Left colon (tissue), 2 donors: ENCODE data around the gene UBE2K. TPM values are rescaled to one million over a fixed set of nuclear protein-coding genes. Genes with fewer than 3 reads are reported as not detected.
"Not testable (repeated sequence)": the region's sequence is repeated elsewhere in the genome, so short reads cannot be mapped to it uniquely, and the experiment has no call there.

Experiments used
- ATAC-seq: fragments of 200-7000 bp; cut with Tn5 transposase; one replicate; pipeline ENCODE4 v1.9.1; 2020; ENCODE audit warnings: mild to moderate bottlenecking, moderate library complexity
- DNase-seq, 2 donors: peaks; one replicate each; pipeline ENCODE4 v3.0.0-alpha.2; 2020
- intact Hi-C, 2 donors: fragments of 100-400 bp; cut with DNase I in 1 of 2; cut with micrococcal nuclease in 1 of 2; formaldehyde crosslinking; loops; one replicate each; pipeline versions ENCODE4 v1.11.2 to v1.14.0; 2022; cut with DNase I, micrococcal nuclease
- total RNA-seq, 2 donors: library from RNA; stranded (reverse); fragmentation: NEBNext Ultra II Directional; extraction: Animal tissue kit (Norgen Biotek cat#: 25700); gene quantifications; one replicate each; pipeline ENCODE4 v1.2.1, GENCODE V29; 2021
- donor health status: DM: no; HTN: no; CAD: no.
- donor health status: DM: yes; HTN: yes; CAD: no.

Gene UBE2K
- total RNA-seq, 2 donors from 2014 or later: 83.5 to 92.1 TPM

DNA sequence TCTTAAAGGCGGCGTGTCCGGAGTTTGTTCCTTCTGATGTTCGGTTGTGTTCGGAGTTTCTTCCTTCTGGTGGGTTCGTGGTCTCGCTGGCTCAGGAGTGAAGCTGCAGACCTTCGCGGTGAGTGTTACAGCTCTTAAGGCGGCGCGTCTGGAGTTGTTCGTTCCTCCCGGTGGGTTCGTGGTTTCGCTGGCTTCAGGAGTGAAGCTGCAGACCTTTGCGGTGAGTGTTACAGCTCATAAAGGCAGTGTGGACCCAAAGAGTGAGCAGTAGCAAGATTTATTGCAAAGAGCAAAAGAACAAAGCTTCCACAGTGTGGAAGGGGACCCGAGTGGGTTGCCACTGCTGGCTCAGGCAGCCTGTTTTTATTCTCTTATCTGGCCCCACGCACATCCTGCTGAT lies 19.8 kb downstream of the UBE2K start:
- DNase-seq, ATAC-seq, intact Hi-C loops: not testable (repeated sequence)

DNA sequence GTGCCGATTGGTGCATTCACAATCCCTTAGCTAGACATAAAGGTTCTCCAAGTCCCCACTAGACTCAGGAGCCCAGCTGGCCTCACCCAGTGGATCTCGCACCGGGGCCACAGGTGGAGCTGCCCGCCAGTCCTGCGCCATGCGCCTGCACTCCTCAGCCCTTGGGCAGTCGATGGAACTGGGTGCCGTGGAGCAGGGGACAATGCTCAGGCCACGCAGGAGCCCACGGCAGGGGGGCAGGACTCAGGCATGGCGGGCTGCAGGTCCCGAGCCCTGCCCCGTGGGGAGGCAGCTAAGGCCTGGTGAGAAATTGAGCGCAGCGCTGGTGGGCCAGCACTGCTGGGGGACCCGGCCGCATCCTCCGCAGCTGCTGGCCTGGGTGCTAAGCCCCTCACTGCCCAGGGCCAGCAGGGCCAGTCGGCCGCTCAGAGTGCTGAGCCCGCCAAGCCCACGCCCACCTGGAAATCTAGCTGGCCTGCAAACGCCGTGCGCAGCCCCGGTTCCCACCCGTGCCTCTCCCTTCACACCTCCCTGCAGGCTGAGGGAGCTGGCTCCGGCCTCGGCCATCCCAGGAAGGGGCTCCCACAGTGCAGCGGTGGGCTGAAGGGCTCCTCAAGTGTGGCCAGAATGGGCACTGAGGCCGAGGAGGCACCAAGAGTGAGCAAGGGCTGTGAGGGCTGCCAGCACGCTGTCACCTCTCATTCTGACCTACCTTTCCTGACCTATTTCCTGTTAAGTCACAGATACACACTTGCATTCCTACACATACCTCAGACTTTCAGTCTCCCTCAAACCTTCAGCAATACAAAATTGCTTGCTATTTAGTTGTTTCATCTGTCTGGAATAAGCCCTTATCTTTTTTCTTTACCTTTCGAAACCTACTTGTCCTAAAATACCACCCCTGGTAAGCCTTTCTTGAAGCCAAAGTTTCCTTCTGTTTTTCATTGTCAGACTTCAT lies 20.7 kb downstream of the UBE2K start:
- ATAC-seq (no peak), DNase-seq (no peak)
- intact Hi-C loops: no loop called here

DNA sequence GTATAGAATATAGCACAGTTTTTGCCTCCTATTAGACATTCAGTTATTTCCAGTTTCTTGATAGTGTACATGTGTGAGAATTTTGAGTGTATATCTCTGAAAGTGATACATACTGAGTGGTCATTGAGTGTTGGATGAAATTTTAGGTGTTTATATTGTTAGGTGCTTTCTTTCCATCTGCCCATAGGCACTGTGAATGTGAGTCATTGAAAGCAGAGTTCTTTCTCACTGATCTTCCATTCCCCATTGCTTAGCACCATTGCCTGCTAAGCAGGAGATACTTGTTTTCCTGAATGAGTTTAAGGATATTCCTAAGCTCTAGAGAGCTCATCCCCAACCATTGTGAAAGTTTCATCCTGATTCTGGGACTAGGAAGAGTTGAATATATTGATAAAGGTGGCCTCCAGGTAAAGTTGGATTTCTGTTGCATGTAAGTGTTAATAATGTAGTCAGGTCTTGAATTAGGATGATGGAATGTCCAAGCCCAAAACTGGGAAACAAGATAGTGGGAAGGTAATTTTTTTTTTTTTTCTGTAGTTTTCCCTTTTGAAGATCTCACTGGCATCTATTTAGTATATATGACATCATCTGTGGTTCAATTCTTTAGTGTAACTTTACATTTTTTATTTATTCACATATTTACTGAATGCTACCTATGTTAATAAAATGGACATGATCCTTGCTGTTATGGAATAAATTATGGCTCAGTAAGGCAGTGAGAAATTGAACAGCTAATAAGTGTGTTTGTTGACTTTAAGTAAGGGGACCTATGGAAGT lies 22.1 kb downstream of the UBE2K start:
- DNase-seq: no peak
- ATAC-seq: no peak
- intact Hi-C loops: no loop called here

DNA sequence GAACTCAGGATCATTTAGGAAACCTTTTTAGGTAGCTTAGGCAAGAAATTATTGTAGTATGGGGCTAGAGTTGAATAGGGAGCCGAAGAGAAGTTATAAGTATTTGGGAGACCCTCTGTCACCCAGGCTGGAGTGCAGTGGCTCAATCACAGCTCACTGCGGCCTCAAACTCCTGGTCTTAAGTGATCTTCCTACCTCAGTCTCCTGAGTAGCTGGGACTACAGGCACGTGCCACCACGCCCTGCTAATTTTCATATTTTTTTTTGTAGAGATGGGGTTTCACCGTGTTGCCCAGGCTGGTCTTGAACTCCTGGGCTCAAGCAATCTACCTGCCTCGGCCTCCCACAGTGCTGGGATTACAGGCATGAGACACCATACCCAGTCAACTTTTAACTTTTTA lies 23.3 kb downstream of the UBE2K start:
- DNase-seq, intact Hi-C loops, ATAC-seq: not testable (repeated sequence)

DNA sequence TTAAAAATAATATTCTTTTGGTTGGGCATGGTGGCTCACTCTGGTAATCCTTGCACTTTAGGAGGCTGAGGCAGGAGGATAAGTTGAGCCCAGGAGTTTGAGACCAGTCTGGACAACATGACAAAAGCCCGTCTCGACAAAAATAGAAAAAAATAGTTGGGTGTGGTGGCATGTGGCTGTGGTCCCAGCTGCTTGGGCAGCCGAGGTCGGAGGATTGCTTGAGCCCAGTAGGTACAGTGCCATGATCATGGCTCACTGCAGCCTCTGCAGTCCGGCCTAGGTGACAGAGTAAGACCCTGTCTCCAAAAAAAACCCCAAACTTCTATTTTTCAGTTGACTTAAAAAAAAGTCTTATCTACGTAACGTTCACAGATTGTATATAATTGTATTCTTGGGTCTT lies 23.9 kb downstream of the UBE2K start:
- intact Hi-C loops: no loop called here
- no peak for ATAC-seq
- DNase-seq: no peak

DNA sequence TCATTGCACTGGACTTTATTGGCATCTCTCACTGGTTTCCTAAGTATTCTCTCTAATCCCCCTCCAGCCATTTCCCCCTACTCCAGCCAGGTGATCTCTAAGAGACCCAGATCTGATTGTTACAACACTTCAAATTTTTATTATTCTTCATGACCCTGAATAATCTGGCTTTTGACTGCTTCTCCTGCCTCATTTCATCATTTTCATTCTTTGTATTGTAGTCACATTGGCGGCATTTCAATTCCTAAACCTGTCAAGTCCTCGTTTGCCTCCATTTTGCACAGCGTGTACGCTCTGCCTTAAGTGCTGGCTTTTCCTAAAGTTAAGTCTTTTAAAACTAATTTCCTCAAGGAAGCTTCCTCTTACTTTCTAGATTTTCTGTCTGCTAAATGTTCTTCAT lies 31.6 kb downstream of the UBE2K start:
- intact Hi-C loops: no loop called here
- ATAC-seq (no peak), DNase-seq (no peak)

DNA sequence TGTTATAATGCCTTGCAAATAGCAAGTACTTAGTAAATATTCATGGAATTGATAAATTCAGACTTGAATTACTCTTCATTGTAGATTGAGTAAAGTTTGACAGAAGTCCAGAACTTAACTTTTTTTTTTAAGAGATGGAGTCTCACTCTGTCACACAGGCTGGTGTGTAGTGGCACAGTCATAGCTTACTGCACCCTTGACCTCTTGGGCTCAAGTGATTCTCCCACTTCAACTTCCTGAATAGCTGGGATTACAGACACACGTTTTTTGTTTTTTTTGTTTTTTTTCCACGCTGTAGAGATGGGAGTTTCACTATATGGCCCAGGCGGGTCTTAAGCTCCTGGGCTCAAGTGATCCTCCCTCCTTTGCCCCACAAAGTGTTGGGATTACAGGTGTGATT lies 32.1 kb downstream of the UBE2K start:
- intact Hi-C loops: no loop called here
- DNase-seq (no peak), ATAC-seq (peak; percentile 34)

DNA sequence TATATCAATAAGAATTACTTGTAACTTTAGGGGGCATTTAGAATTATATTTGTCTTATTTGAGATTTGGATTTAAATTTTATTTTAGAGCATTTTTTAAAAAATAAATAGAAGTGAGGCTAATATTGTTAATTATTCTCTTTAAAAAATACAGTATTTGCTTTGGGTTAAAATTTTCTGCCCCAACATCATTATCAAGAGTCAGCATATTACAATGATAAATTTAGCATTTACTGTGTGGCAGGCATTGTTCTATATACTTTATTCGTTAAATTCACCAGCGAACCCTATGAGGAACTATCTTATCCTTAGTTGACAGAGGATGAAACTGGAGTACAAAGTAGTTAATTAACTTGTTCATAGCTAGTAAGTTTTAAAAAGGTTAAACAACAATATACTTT lies 34.0 kb downstream of the UBE2K start:
- ATAC-seq: no peak
- intact Hi-C loops: no loop called here

DNA sequence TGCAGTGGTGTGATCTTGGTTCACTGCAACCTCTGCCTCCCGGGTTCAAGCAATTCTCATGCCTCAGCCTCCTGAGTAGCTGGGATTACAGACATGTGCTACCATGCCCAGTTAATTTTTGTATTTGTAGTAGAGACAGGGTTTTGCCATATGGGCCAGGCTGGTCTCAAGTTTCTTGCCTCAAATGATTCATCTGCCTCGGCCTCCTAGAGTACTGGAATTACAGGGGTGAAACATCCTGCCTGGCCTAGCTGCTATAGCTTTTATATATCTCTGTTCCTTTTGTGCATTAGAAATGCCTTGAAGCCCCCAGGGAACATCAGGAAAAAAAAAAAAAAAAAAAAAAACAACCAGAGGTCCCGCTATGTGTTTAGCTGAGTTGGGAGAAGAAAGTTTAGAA lies 34.8 kb downstream of the UBE2K start:
- DNase-seq (no peak), ATAC-seq (no peak)
- intact Hi-C loops: no loop called here

More for the DNA sequence above, 34.0 kb downstream of the UBE2K start:
- no peak for DNase-seq

DNA sequence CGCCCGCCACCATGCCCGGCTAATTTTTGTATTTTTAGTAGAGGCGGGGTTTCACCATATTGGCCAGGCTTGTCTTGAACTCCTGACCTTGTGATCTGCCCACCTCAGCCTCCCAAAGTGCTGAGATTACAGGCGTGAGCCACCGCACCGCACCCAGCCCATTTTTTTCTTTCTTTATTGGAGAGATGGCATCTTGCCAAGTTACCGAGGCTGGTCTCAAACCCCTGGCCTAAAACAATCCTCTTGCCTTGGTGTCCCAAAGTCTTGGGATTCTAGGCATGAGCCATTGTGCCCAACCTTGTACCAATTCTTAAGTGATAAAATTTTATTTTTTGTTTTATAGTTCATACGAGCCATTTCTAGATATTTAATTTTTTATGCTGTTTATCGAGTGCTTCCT lies 41.7 kb downstream of the UBE2K start:
- intact Hi-C loops, DNase-seq, ATAC-seq: not testable (repeated sequence)

DNA sequence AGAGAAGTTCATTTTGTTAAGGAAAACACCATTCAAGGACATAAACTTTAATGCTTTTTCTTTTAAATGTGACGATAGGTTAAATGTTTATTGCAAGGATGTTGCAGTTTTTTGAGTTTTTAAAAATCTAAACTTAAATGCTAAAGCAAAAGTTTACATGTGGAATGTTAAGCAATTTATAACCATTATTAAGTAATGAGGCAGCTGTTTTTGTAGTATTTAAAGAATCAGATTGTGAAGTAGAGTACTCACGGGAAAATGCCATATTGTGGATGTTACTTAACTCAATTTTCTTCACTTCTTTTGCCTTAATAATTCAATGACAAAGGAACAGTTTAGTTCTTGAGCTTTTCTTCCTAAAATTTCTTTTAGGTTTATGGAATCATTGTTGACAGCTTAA lies 43.5 kb downstream of the UBE2K start:
- DNase-seq (no peak), ATAC-seq (no peak)
- intact Hi-C loops: no loop called here

DNA sequence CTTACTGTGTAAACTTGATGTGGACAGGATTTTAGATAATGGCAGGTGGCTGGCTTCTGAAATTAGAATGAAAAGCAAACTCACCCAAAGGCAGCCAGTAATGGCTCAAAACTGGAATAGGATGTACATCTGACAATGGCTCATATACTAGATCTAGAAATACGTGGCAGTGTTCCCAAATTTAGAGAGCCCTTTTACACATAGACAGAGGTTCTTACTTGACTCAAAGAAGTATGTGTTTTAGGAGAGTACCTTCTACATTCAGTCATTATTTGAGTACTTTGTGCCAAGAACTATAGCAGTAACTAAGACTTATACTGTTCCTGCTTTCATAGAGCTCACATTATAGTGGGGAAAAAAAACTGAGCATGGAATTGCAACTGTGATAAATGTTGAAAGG lies 48.0 kb downstream of the UBE2K start:
- ATAC-seq: no peak
- no peak for DNase-seq
- intact Hi-C loops: no loop called here

DNA sequence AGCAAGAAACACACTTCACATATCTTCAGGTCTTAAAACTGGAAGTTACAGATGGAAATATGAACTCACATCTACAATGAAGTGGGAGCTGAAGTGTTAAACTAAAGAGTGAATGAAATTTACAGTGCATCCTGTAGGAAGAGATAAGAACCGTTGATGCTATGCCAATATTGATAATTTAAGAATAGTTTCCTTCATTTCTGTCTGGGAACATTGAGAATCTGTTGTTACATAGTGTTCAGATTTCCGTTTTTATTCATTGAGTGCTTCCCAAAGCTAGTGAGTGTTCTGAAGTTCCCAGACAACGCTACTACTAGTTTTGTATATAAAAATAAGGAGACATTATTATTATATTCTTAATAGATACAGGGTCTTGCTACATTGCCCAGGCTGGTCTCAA lies 52.3 kb downstream of the UBE2K start:
- ATAC-seq (no peak), DNase-seq (no peak)
- intact Hi-C loops: no loop called here

DNA sequence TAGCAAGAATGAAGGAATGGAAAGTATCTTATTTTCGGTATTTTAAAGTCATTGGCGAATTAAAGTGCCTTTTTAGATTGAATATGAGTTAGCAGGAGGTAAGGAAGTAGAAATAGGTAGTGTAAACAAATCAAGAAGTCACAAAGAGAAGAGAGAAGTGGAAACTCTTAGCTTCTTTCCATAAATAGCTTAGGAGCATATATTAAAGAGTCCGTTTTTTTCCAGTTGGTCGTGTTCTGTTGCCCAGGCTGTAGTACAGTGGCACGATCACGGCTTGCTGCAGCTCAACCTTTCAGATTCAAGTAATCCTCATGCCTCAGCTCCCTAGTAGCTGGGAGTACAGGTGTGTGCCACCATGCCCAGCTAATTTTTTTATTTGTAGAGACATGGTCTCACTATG lies 56.4 kb downstream of the UBE2K start:
- DNase-seq (no peak), ATAC-seq (no peak)
- intact Hi-C loops: no loop called here

DNA sequence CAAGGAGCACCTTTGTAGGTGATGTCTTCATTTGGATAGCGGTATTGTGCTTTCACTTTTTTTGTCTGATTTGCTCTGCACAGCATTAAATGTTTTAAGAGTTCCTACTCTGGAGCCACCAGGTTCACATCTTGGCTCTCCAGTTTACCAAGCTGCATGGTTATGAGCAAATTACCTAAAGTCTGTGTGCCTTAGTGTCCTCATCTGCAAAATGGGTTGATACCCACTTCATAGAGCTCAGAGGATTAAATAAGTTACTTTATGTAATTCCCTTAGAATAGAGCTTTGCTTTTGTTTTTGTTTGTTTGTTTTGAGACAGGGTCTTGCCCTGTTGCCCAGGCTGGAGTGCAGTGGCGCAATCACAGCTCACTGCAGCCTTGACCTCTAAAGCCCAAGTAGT lies 58.2 kb downstream of the UBE2K start:
- ATAC-seq: no peak
- intact Hi-C loops: no loop called here

DNA sequence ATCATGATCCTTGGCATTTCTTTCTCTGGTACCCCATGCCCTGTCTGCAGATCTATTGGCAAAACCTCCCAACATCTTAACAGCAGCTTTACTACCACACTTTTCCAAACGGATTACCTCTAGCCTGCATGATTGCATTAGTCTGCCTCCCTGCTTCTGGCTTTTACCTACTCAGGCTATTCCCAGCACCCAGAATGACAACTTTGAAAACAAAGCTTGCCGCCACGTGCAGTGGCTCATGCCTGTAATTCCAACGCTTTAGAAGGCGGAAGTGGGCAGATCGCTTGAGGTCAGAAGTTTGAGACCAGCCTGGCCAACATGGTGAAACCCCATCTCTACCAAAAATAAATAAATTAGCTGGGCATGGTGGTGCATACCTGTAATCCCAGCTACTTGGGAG lies 60.2 kb downstream of the UBE2K start:
- ATAC-seq: no peak
- intact Hi-C loops: no loop called here
- no peak for DNase-seq

More for the DNA sequence above, 58.2 kb downstream of the UBE2K start:
- DNase-seq: no peak

DNA sequence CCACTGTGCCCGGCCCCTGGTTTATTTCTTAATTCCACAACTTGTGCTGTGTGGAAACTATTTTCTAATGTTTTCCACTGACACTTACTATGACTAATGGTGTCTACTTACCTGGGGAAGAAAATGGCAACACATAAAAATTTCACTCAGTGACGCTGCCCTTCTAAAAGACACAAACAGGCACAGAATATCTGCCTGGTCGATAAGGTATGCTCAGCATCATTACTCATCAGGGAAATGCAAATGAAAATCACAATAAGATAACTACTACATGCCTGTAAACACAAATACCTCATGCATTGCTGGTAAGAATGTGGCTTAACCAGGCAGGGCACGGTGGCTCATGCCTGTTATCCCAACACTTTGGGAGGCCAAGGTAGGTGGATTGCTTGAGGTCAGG lies 61.6 kb downstream of the UBE2K start:
- intact Hi-C loops: no loop called here
- no peak for ATAC-seq
- DNase-seq: no peak

DNA sequence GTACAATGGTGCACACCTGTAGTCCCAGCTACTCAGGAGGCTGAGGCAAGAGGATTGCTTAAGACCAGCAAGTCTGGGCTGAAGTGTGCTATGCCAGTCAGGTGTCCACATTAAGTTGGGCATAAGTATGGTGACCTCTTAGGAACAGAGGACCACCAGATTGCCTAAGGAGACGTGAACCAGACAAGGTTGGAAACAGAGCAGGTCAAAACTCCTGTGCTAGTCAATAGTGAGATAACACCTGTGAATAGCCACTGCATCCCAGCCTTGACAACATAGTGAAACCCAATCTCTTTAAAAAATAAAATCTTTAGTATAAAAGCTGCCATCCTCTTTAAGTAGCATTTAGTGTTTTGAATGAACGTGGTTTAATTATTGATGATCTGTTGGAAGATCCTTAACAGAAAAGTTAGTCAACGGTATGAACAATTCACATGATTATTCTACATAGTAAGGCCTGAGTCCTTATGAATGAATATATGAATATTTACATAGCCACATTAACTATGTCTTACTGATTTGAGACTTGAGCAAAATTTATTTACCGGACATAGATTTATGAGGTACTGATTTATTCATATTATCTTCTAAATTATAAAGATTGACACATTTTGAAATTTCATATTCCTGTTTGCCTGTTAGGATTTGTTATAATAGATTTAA lies 63.2 kb downstream of the UBE2K start:
- ATAC-seq: no peak
- intact Hi-C loops: no loop called here
- DNase-seq: no peak

DNA sequence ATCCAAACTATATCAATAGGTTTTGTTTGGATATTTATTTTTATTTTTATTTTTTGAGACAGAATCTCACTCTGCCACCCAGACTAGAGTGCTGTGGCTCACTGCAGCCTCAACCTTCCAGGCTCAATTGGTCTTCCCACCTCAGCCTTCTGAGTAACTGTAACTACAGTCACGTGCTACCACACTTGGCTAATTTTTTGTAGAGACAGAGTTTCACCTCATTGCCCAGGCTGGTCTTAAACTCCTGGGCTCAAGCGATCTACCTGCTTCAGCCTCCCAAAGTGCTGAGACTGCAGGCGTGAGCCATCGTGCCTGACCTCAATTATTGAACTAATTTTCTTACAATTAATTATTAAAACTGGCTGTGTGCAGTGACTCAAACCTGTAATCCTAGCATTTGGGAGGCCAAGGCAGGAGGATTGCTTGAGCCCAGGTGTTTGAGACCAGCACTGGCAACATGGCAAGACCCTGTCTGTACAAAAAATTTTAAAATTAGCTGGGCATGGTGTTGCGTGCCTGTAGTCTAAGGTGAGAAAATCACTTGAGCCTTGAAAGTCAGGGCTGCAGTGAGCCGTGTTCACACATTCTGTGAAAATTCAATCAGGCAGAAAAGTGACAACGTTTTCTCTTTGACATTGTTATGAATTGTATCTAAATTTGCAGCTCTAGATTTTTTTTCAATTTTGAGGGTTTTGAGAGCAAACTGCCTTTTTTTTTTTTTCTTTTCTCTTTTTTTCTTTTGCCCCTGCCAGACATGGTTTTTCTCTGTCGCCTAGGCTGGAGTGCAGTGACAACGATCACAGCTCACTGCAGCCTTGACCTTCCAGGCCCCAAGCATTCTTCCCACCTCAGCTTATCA lies 66.0 kb downstream of the UBE2K start:
- intact Hi-C loops: no loop called here
- ATAC-seq (no peak), DNase-seq (no peak)
